ENCODE measurements around the gene FHDC1. TPM values are rescaled to one million over a fixed set of nuclear protein-coding genes. Genes with fewer than 3 reads are reported as not detected.

Gene FHDC1
- total RNA-seq, 1 donor from 2014 or later, result 1.5 TPM

- H3K9ac ChIP-seq (ENCODE audit: low read length), result no peak overlapping the region
Measured at GRCh38 chr4:152917543-152918395, 18.4 kb upstream of the FHDC1 start.

GRCh38 chr4:152919826-152920225 is 16.3 kb upstream of the FHDC1 start:
- Histone ChIP-seq H3K79me2 (ENCODE audit: insufficient read depth, low read length) (no peaks in the 10 kb centered on the region), H4K20me1 (ENCODE audit: insufficient read depth, low read length) (no peaks in the 10 kb centered on the region), H3K4me1 (ENCODE audit: insufficient read depth, low read length) (no peaks in the 10 kb centered on the region), H3K27me3 (ENCODE audit: insufficient read depth, low read length) (no peaks in the 10 kb centered on the region), H3K27ac (ENCODE audit: low read depth, low read length) (no peak overlapping the region), H3K36me3 (ENCODE audit: insufficient read depth, low read length) (peaks cover 2% of the 10 kb centered on the region), H2AFZ (ENCODE audit: low read depth, low read length) (no peak overlapping the region), H3K4me2 (ENCODE audit: low read length) (no peak overlapping the region), H3K9ac (ENCODE audit: low read length) (no peak overlapping the region), H3K9me3 (ENCODE audit: insufficient read depth, low read depth, low read length) (peaks cover 8% of the 10 kb centered on the region), H3K4me3 (ENCODE audit: insufficient read depth, low read depth, low read length) (no peak overlapping the region)
- no peaks in the 10 kb centered on the region for H3K4me1 Mint-ChIP-seq (ENCODE audit: low read depth, unreplicated experiment)
- no peak overlapping the region for H3K27ac Mint-ChIP-seq (ENCODE audit: unreplicated experiment)
- H3K9me3 Mint-ChIP-seq (ENCODE audit: unreplicated experiment), result peaks cover 9% of the 10 kb centered on the region
- H3K27me3 Mint-ChIP-seq (ENCODE audit: low read depth, unreplicated experiment), result no peaks in the 10 kb centered on the region
- no peak for DNase-seq (ENCODE audit: low read depth)
- peaks cover 23% of the 10 kb centered on the region for H3K36me3 Mint-ChIP-seq (ENCODE audit: low read depth, unreplicated experiment)
- no peak overlapping the region for H3K4me3 Mint-ChIP-seq (ENCODE audit: unreplicated experiment)
- no peak for FAIRE-seq
- TF ChIP-seq EZH2 (IDR thresholded peaks at IDR 0.05; ENCODE audit: insufficient read depth, low read length), result no peak
- TF ChIP-seq CTCF (IDR thresholded peaks at IDR 0.05; ENCODE audit: insufficient read depth, low read depth, low read length), result no peak

More at GRCh38 chr4:152917543-152918395, 18.4 kb upstream of the FHDC1 start:
- no peak for DNase-seq (ENCODE audit: low read depth)
- no peaks in the 10 kb centered on the region for H3K4me1 Mint-ChIP-seq (ENCODE audit: low read depth, unreplicated experiment)
- peaks cover 9% of the 10 kb centered on the region for H3K9me3 Mint-ChIP-seq (ENCODE audit: unreplicated experiment)
- no peaks in the 10 kb centered on the region for H3K27me3 ChIP-seq (ENCODE audit: insufficient read depth, low read length)
- no peaks in the 10 kb centered on the region for H3K79me2 ChIP-seq (ENCODE audit: insufficient read depth, low read length)
- no peak overlapping the region for H3K4me3 ChIP-seq (ENCODE audit: insufficient read depth, low read depth, low read length)
- no peaks in the 10 kb centered on the region for H4K20me1 ChIP-seq (ENCODE audit: insufficient read depth, low read length)
- H3K4me1 ChIP-seq (ENCODE audit: insufficient read depth, low read length), result no peaks in the 10 kb centered on the region
- H3K9me3 ChIP-seq (ENCODE audit: insufficient read depth, low read depth, low read length), result peaks cover 8% of the 10 kb centered on the region
- no peak overlapping the region for H3K4me2 ChIP-seq (ENCODE audit: low read length)
- no peak overlapping the region for H3K27ac Mint-ChIP-seq (ENCODE audit: unreplicated experiment)
- peaks cover 2% of the 10 kb centered on the region for H3K36me3 ChIP-seq (ENCODE audit: insufficient read depth, low read length)
- FAIRE-seq, result no peak
- no peaks in the 10 kb centered on the region for H3K27me3 Mint-ChIP-seq (ENCODE audit: low read depth, unreplicated experiment)
- no peak overlapping the region for H3K4me3 Mint-ChIP-seq (ENCODE audit: unreplicated experiment)
- no peak for TF ChIP-seq EZH2 (IDR thresholded peaks at IDR 0.05; ENCODE audit: insufficient read depth, low read length)
- TF ChIP-seq CTCF (IDR thresholded peaks at IDR 0.05; ENCODE audit: insufficient read depth, low read depth, low read length), result no peak
- peaks cover 23% of the 10 kb centered on the region for H3K36me3 Mint-ChIP-seq (ENCODE audit: low read depth, unreplicated experiment)
- H2AFZ ChIP-seq (ENCODE audit: low read depth, low read length), result no peak overlapping the region
- no peak overlapping the region for H3K27ac ChIP-seq (ENCODE audit: low read depth, low read length)

- peaks cover 8% of the 10 kb centered on the region for H3K9me3 ChIP-seq (ENCODE audit: insufficient read depth, low read depth, low read length)
- H3K4me1 ChIP-seq (ENCODE audit: insufficient read depth, low read length), result no peaks in the 10 kb centered on the region
- peaks cover 9% of the 10 kb centered on the region for H3K9me3 Mint-ChIP-seq (ENCODE audit: unreplicated experiment)
- H3K27me3 Mint-ChIP-seq (ENCODE audit: low read depth, unreplicated experiment), result no peaks in the 10 kb centered on the region
- H3K9ac ChIP-seq (ENCODE audit: low read length), result no peak overlapping the region
- H3K4me3 Mint-ChIP-seq (ENCODE audit: unreplicated experiment), result no peak overlapping the region
- no peaks in the 10 kb centered on the region for H3K27me3 ChIP-seq (ENCODE audit: insufficient read depth, low read length)
- no peak overlapping the region for H3K27ac ChIP-seq (ENCODE audit: low read depth, low read length)
- TF ChIP-seq CTCF (IDR thresholded peaks at IDR 0.05; ENCODE audit: insufficient read depth, low read depth, low read length), result no peak
- TF ChIP-seq EZH2 (IDR thresholded peaks at IDR 0.05; ENCODE audit: insufficient read depth, low read length), result no peak
- no peaks in the 10 kb centered on the region for H4K20me1 ChIP-seq (ENCODE audit: insufficient read depth, low read length)
- peak; percentile 34 for DNase-seq (ENCODE audit: low read depth)
- H3K27ac Mint-ChIP-seq (ENCODE audit: unreplicated experiment), result no peak overlapping the region
- peaks cover 23% of the 10 kb centered on the region for H3K36me3 Mint-ChIP-seq (ENCODE audit: low read depth, unreplicated experiment)
- H3K36me3 ChIP-seq (ENCODE audit: insufficient read depth, low read length), result peaks cover 2% of the 10 kb centered on the region
- no peaks in the 10 kb centered on the region for H3K4me1 Mint-ChIP-seq (ENCODE audit: low read depth, unreplicated experiment)
- H3K79me2 ChIP-seq (ENCODE audit: insufficient read depth, low read length), result no peaks in the 10 kb centered on the region
- FAIRE-seq, result no peak
- no peak overlapping the region for H3K4me3 ChIP-seq (ENCODE audit: insufficient read depth, low read depth, low read length)
- no peak overlapping the region for H2AFZ ChIP-seq (ENCODE audit: low read depth, low read length)
- H3K4me2 ChIP-seq (ENCODE audit: low read length), result no peak overlapping the region
Measured at GRCh38 chr4:152920768-152921167, 15.4 kb upstream of the FHDC1 start.

Data from astrocyte (in vitro differentiated cells and primary cell).